Measurements from ENCODE around the gene HS6ST1. TPM values are rescaled to one million over a fixed set of nuclear protein-coding genes. Genes with fewer than 3 reads are reported as not detected.
"Not testable (repeated sequence)": the region's sequence is repeated elsewhere in the genome, so short reads cannot be mapped to it uniquely, and the experiment has no call there.

Gene HS6ST1
- total RNA-seq, 1 donor from 2014 or later = 85.5 TPM

DNA sequence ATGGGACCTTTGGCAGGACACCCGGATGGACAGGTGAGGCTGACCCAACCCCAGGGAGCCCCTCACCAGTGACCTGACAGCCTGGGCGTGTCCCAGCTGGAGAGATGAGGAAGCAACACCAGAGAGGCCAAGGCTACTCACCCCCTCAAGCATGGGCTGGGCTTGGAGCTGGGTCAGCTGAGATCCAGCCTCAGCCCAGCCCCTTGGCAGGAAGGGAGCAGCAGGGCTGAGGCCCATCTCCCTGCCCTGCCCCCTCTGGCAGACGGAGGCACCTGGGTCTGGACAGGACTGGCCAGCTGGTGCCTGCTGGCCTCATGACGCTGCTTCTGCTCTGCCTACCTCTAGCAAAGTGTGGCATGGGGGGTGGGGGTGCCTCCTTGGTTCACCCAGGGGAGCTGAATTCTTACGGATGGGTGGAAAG lies 37.8 kb downstream of the HS6ST1 start:
- DNase-seq = no peak

DNA sequence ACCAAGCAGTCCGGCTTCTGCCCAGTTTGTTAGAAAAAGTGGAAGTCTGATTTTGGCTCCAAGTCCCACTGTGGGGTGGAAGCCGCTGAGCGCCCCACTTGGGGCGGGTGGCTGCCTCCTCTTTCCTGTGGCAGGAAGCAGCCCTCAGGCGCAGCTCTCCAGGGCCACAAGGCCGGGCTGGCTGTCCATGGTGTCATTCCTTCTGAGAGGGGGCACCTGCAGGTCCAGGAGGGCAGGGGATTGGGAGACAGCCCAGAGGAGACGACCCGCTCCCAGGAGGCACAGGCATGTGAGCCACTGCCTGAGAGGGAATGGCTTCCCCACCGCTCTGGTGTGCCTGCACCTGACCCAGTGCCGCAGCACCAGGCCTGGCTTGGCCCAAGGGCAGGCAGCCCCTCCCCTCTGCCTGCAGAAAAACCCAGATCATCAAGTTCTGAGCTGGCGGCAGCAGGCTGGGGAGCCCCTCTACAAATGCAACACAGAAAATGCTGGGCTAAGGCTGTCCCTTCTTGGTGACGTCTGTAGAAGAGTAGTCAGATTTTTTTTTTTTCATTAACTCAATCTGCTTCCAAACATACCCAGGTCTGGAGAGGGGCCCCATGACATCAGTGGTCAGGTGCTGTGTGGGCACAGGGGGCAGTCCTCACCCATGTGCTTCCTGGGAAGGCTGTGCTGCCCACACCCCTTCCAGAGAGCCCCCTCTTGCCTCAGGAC lies 38.4 kb downstream of the HS6ST1 start:
- no peak for DNase-seq

- no peak for DNase-seq
These were observed 38.9 kb downstream of the HS6ST1 start for GRCh38 chr2:128279786-128280157.

GRCh38 chr2:128279009-128279408 lies 39.7 kb downstream of the HS6ST1 start:
- no peak for DNase-seq

DNA sequence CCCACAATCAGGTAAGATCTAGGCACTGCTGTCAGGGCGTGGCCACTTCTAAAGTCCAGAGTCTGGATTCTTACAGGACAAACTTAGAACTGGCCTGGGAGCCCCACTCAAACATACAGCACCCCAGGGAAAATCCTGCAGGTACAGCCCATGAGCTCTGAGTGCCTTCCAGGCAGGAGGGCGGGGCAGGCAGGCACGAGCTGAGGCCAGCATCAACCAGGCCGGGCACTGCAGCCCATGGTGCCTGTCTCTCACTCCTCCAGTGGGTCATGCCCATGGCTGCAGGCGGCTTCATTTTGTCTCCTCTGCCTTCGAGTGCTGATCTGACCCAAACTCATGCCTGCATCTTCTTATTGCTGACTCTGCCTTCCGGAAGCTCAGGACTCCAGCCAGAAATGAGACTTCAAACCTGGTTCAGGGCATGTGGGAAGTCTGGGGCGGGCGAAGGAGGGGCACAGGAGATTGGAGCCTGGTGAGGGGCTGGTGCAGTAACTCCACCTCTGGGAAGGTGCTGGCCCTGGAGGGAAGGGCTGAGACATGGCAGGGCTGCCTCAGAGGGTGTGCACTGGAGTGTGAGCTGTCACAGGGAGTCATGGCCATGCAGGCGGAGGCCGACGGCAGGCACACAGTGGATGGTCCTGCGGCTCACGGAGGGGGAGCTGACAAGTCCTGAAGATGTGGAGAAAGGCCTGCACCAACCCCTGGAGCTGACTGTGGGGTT lies 40.5 kb downstream of the HS6ST1 start:
- DNase-seq = no peak

- no peak for DNase-seq
These were observed 41.6 kb downstream of the HS6ST1 start for GRCh38 chr2:128276878-128277675.

DNA sequence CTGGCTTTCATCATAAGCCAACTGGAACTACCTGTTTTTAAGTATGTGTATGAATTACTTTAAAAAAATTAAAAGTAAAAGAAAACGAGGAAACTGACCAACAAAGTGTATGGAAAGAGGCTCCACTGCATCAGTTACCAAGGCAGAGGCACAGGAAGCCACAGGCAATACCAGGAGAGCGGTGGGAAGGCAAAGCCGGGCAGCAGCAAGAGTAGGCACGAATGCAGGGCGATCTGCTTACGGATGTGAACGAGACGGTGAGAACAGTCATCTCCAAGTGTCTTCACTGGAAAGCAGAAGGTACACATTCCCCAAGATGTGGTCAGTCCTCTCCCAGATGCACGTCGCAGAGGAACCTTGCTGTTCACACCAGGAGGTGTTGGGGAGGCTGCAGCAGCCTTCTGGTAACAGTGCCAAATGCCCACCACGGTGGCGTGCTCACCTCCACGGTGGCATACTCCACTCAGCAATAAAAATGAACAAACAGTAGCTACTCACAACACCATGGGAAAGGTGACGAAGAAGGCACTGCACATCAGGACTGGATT lies 43.1 kb downstream of the HS6ST1 start:
- DNase-seq = no peak

GRCh38 chr2:128274218-128274617 lies 44.5 kb downstream of the HS6ST1 start:
- DNase-seq = no peak

- DNase-seq = no peak
These were observed 45.1 kb downstream of the HS6ST1 start for GRCh38 chr2:128273469-128274081.

- no peak for DNase-seq
These were observed 45.8 kb downstream of the HS6ST1 start for GRCh38 chr2:128272601-128273468.

- no peak for DNase-seq
These were observed 46.6 kb downstream of the HS6ST1 start for GRCh38 chr2:128271911-128272600.

DNA sequence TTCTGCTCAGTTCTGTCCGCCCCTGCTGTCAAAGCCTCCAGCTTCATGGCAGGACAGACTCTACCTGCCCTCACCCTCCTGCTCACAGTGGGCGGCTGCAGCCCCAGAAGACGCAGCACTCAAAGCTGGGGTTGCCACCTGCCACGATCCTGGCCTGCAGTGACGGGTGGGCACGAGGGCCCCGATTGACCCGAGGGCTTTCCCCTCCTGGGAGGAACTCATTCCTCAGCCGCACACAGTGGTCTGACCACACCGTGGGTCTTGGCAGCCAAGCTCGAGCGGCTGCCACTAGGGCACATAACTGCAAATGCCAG lies 47.1 kb downstream of the HS6ST1 start:
- DNase-seq = no peak

- DNase-seq = no peak
These were observed 47.7 kb downstream of the HS6ST1 start for GRCh38 chr2:128270672-128271596.

GRCh38 chr2:128269990-128270671 lies 48.5 kb downstream of the HS6ST1 start:
- DNase-seq = no peak

GRCh38 chr2:128269063-128269989 lies 49.3 kb downstream of the HS6ST1 start:
- DNase-seq = peak; percentile 26

- not testable (repeated sequence) for DNase-seq
These were observed 50.1 kb downstream of the HS6ST1 start for GRCh38 chr2:128268611-128269010.

DNA sequence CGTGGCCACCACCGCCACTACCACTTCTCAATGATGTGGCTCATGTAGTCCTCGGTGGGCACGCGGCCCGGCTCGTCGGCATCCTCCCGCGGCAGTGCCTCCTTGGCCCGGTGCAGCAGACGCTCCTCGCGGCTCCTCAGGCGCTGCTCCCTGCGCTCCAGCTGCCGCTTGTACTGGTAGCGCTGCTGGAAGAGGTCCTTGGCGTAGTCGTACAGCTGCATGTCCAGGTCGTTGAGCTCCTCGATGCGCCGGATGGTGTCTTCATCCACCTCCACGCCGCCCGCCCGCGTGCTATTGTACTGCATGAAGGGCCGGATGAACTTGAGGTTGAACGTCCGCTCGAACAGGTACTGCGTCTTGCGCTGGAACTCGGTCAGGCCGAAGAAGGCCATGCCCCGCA lies 50.5 kb downstream of the HS6ST1 start:
- not testable (repeated sequence) for DNase-seq

GRCh38 chr2:128267649-128268048 lies 51.0 kb downstream of the HS6ST1 start:
- DNase-seq = not testable (repeated sequence)

Measured in occipital lobe (tissue), 2 donors.